CD1c-positive myeloid dendritic cell (primary cell): ENCODE data around the gene ASCC2.

ENCODE experiments used
- DNase-seq: peaks from one replicate; pipeline ENCODE4 v3.0.0-alpha.2; 2016; ENCODE audit errors: extremely low spot score

ASCC2 gene

DNA sequence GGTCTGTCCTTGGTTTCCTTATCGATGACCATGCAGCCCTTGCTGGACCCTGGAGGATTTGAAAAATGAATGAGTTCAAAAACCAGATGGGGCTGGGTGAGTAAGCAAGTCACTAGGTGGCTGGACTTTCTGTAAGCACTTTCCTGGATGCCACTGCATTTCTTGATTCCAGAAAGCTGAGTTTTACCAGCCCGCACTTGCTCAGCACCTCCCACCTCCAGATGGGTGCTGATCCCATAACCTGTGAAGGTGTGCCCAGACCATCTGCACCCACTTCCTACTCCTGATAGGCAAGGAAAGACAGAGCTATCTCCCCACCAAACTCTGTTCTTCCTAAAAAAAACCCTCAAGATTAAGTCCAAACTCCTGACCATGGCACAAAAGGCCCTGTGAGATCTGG, 21.1 kb downstream of the ASCC2 start:
- DNase-seq, result no peak

- no peak for DNase-seq
These were observed 21.5 kb downstream of the ASCC2 start for GRCh38 chr22:29816539-29816938.

- no peak for DNase-seq
These were observed 21.9 kb downstream of the ASCC2 start for GRCh38 chr22:29816128-29816527.

DNA sequence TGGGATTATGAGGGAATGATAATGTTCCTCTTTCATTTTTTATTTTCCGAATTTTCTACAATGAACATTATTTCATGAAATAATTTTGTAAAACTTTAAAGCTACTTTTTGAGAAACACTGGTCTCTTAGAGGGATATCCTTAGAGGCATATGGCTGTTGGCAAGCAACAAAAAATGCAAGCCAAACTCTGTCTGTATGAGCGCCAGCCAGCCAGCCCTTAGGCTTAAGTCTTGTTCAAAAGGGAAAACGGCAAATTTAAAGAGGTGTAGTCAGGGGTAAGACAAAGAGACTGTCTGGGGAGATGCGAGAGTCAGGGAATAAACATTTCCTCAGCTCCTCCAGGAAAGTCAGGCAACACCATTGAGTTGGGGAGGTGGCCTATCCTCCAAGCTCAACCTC, 22.5 kb downstream of the ASCC2 start:
- no peak for DNase-seq

DNA sequence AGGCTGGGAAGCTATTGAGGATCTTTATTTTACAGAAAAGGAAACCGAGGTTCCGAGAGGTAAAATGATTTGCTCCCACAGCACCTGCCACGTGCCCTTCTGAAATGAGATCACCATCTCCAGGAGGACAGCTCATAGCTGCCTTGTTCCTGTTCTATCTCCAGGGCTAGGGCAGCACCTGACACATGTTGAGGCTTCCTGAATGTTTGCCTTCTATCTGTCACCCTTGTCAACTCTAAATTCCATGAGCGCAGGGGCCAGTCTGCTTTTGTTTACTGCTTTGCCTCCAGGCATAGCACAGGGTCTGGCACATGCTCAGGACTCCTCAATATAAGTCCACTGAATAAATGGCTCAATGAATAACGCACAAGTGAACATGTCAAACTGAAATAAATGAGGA, 24.1 kb downstream of the ASCC2 start:
- DNase-seq, result no peak

DNA sequence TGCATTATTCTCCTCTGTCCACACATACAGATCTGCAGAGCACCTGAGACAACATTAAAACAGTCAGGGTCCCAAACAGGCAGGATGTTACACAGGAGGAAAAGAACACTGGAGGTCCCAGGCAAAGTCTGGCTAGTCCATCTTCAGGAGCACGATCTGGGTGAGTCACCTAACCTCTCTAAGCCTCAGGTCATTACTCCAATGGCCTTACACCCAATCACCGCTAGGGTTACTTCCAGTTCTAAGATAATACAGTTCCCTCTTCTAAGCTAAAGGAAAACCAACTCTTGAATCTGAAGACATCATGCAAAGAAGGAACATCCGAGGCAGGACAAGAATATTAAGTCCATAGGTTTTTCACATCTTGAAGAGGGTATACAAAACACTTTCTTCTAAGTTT, 24.5 kb downstream of the ASCC2 start:
- DNase-seq, result no peak

- DNase-seq, result no peak
These were observed 24.9 kb downstream of the ASCC2 start for GRCh38 chr22:29813126-29813525.

- DNase-seq, result no peak
These were observed 26.7 kb downstream of the ASCC2 start for GRCh38 chr22:29811377-29811776.

- no peak for DNase-seq
These were observed 27.9 kb downstream of the ASCC2 start for GRCh38 chr22:29810216-29810615.

- no peak for DNase-seq
These were observed 31.9 kb downstream of the ASCC2 start for GRCh38 chr22:29806196-29806595.

- no peak for DNase-seq
These were observed 33.1 kb downstream of the ASCC2 start for GRCh38 chr22:29804985-29805384.

- DNase-seq, result no peak
These were observed 34.9 kb downstream of the ASCC2 start for GRCh38 chr22:29803190-29803589.

GRCh38 chr22:29801796-29802195, 36.3 kb downstream of the ASCC2 start:
- no peak for DNase-seq

DNA sequence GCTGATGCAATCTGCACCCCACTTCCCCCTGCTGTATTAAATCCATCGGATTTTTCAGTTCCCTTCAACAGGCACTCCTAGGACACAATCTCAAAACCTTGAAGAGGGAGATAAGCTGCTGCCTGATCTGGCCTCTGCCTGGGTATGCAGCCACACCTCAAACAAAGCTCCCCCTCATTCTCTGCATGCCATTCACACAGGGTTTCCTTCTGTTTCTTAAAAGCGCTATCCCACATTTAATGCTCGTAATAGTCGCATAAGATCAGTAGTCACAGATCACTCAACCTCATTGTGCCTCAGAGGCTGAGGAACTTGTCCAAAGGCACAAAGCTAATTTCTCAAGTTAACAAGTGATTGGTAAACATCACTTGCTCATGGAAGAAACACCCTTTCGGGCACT, 36.9 kb downstream of the ASCC2 start:
- DNase-seq, result no peak

DNA sequence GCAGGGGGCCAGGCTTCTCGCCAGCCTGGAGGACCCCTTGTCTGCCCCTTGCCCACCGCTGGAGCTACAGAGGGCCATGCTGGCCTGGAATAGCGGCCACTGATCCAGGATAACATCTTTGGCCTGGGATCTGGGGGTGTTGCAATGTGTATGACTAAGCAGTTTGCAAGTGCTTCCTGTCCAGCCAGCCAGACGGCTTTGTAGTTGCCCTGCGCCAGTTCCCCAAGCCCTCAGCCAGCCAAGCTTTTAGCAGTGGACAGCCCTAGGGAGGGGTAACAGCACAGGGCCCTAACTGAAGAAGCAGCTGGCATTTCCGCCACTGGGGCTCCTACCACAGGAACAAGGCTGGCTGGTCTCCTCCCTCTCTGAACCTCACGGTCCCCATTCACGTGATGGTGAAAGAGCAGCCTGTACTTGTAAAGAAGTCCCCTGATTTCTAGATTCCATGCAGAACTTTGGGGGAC, 38.8 kb downstream of the ASCC2 start:
- DNase-seq, result peak; percentile 84

DNA sequence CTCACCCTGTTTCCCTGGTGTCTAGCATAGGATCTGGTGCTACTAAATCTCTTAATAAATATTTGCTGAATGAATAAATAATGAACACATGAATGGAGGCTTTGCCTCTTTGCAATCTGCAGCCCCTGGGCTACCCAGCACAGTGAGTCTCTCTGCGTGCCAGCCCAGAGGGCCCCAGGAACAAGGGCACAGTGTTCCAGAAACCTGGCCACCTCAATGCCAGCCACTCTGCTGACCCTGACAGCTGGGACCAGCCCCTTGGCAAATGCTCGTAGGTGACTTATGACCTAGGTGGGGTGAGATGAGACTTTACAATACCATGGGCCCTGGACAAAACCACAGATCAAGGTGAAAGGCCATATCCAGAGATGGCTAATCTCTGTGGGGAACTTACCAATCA, 39.3 kb downstream of the ASCC2 start:
- no peak for DNase-seq

GRCh38 chr22:29798318-29798717, 39.8 kb downstream of the ASCC2 start:
- no peak for DNase-seq

DNA sequence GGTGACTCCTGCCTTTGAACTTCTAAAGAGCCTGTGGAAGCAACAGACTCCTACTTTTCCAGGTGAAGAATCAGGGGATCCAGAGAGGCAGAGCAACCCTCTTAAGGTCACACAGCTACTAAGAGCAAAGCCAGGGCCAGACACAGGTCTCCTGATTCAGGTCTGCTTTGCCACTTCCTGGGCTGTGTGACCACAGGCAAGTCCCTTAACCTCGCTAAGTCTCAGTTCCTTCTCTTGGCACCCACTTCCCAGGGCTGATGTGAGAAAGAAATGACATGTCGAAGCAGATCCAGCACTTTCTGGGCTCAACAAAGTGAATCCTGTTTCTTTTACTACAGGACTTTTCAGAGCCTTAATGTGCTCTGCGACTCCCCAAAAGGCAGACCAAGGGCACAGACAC, 40.7 kb downstream of the ASCC2 start:
- DNase-seq, result peak; percentile 81

GRCh38 chr22:29795663-29796062, 42.4 kb downstream of the ASCC2 start:
- no peak for DNase-seq

GRCh38 chr22:29793396-29793795, 44.7 kb downstream of the ASCC2 start:
- DNase-seq, result no peak

DNA sequence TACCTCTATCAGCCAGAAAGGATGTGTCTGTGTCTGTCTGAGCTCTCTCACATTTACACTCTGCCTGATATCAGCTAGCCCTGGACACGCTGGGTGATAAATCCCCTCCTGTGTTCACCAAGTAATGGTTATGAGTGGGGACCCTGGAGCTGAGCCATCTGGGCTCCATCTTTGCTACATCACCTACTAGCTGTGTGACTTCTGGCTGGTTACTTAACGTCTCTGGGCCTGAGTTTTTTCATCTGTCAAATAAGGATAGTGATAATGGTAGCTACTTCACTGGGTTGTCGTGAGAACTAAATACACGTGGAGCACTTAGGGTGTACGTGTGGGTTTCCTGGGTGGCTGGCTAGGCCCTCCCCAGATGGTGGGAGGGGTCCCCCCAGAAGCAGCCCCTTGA, 48.0 kb downstream of the ASCC2 start:
- no peak for DNase-seq

DNA sequence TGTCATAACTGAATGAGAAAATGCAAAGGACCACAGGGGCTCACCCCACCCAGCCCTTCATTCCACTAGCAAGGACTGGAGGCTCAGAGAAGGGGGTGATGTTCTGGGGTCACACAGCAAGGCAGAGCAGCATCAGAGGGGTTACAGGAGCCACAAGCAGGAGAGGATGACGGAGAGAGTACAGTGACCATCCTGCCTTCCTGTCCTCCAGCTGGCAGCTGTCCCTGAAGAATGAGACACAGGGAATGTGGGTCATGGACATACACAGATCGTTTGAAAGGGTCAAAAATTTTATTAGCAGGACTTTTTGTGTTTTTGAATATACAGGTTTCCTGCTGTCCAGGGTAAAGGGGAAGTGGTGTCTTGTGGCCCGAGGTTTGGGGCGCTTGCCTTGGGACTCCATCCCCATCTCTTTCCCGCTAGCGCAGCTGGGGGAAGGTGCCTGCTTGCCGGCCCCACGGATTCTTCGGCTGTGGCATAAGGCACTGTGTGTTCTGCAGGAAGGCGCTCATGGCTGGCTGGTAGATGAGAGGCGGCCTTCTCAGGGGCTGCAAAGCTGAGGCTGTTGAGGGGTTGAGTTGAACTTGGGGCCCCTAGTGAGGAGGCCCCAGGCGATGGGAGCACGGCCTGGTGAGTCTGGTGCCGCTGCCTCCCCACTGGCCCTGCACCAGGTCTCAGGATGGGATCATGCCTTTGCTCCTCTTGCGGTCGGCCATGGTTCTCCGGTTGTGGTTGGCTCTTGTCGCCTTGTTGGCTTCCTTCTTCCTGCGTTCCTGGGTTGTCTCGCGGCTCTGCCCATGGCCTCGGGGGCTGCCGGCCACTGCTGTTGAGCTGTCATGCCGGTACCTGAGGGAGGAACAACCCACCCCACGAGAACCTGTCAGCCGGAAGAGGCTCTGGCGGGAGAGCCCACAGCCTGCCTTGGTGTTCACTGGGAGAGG, 49.5 kb downstream of the ASCC2 start:
- no peak for DNase-seq

GRCh38 chr22:29787371-29787980, 50.6 kb downstream of the ASCC2 start:
- DNase-seq, result no peak
